Measurements from ENCODE around the gene SPAG5.

DNA sequence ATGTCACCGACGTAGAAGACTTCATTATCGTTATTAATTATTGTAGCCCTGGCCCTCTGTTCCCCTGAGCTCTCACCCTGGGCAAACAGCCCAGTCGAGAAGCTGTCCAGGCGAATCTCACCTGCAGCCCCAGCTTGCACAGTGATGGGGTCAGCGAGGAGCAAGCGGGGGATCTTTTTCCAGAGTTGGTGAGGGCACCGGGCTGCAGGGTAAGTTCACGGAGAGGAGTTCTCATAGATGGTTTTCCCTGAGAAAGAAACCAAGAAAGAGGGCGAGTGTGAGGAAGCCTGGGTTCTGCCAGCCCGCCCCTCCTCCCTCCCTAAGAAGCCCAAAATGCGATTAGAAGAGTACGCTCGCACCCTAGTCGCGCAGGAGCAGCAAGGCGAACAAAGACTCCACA, 436 bp downstream of the SPAG5 start:
- TF ChIP-seq, protein P1, sequence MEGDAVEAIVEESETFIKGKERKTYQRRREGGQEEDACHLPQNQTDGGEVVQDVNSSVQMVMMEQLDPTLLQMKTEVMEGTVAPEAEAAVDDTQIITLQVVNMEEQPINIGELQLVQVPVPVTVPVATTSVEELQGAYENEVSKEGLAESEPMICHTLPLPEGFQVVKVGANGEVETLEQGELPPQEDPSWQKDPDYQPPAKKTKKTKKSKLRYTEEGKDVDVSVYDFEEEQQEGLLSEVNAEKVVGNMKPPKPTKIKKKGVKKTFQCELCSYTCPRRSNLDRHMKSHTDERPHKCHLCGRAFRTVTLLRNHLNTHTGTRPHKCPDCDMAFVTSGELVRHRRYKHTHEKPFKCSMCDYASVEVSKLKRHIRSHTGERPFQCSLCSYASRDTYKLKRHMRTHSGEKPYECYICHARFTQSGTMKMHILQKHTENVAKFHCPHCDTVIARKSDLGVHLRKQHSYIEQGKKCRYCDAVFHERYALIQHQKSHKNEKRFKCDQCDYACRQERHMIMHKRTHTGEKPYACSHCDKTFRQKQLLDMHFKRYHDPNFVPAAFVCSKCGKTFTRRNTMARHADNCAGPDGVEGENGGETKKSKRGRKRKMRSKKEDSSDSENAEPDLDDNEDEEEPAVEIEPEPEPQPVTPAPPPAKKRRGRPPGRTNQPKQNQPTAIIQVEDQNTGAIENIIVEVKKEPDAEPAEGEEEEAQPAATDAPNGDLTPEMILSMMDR (IDR thresholded peaks at IDR 0.05), result no peak
- no peak for TF ChIP-seq POLR2A (IDR thresholded peaks at IDR 0.05)
- no peak for TF ChIP-seq EP300 (IDR thresholded peaks at IDR 0.05)

All from tibial nerve (tissue), 4 donors.